Cardiac muscle cell (in vitro differentiated cells and primary cell): ENCODE results near the gene ZKSCAN3. TPM values are rescaled to one million over a fixed set of nuclear protein-coding genes. Genes with fewer than 3 reads are reported as not detected.
"Not testable (repeated sequence)": the region's sequence is repeated elsewhere in the genome, so short reads cannot be mapped to it uniquely, and the experiment has no call there.

Experiments
- DNase-seq, 2 donors: peaks; one replicate each; pipeline versions ENCODE4 v3.0.0 to v3.0.0-alpha.2; 2010 to 2017; ENCODE audit warnings: low read depth in 1 of 2, low spot score in 1 of 2
- H3K27ac ChIP-seq: fragments of 200-600 bp; sonication (generic); 2 replicates; pipeline ENCODE4 v1.5.1; 2016
- H3K27me3 ChIP-seq: fragments of 200-600 bp; sonication (generic); 2 replicates; pipeline ENCODE4 v1.6.0; 2016; ENCODE audit warnings: control low read depth
- H3K36me3 ChIP-seq: fragments of 200-600 bp; sonication (generic); 2 replicates; pipeline ENCODE4 v1.5.1; 2016; ENCODE audit warnings: control low read depth
- H3K4me1 ChIP-seq: fragments of 200-600 bp; sonication (generic); 2 replicates; pipeline ENCODE4 v1.8.1; 2017; ENCODE audit warnings: low read depth, mild to moderate bottlenecking, mixed run types
- H3K4me3 ChIP-seq: fragments of 200-600 bp; sonication (generic); 2 replicates; pipeline ENCODE4 v1.5.1; 2016; ENCODE audit warnings: mild to moderate bottlenecking
- H3K9me3 ChIP-seq: fragments of 200-600 bp; sonication (generic); 2 replicates; pipeline ENCODE4 v1.5.1; 2017; ENCODE audit warnings: low read depth, mild to moderate bottlenecking, control low read depth
- CTCF ChIP-seq: IDR thresholded peaks from 2 replicates; pipeline ENCODE4 v1.5.1; 2012; ENCODE audit warnings: low read depth, mild to moderate bottlenecking, low read length
- polyA plus RNA-seq: library from polyadenylated mRNA; unstranded; fragments of >200 nt; fragmentation: Nextera tagmentation; extraction: Ambion mirVana; gene quantifications from 2 replicates; pipeline ENCODE4 v1.2.1, GENCODE V29; 2016
- total RNA-seq: library from RNA; depleted of rRNA; stranded (reverse); fragments of >200 nt; gene quantifications from 2 replicates; pipeline ENCODE4 v1.2.3, GENCODE V29; 2016

Gene ZKSCAN3
- total and polyA plus RNA-seq, 2 experiments from 2014 or later, result 7.8 to 13.3 TPM

GRCh38 chr6:28400122-28400451 lies 50.3 kb downstream of the ZKSCAN3 start:
- H3K27ac ChIP-seq, result peak overlapping the region; percentile 9
- no peaks in the 10 kb centered on the region for H3K9me3 ChIP-seq
- peaks cover 5% of the 10 kb centered on the region for H3K27me3 ChIP-seq
- peaks cover 6% of the 10 kb centered on the region for H3K4me1 ChIP-seq
- DNase-seq, result no peak
- H3K36me3 ChIP-seq, result peaks cover 7% of the 10 kb centered on the region
- peak overlapping the region; percentile 87 for H3K4me3 ChIP-seq
- no peak for TF ChIP-seq CTCF

- Histone ChIP-seq H3K27me3 (peaks cover 5% of the 10 kb centered on the region), H3K27ac (no peak overlapping the region), H3K9me3 (no peaks in the 10 kb centered on the region), H3K4me3 (no peak overlapping the region), H3K36me3 (peaks cover 7% of the 10 kb centered on the region), H3K4me1 (peaks cover 6% of the 10 kb centered on the region)
- TF ChIP-seq CTCF, result no peak
- peak in 1 of 2 donors; percentile 12 for DNase-seq
Observed at GRCh38 chr6:28401172-28401571, 51.4 kb downstream of the ZKSCAN3 start.

GRCh38 chr6:28402197-28402596 lies 52.5 kb downstream of the ZKSCAN3 start:
- H3K27me3 ChIP-seq, result peaks cover 5% of the 10 kb centered on the region
- no peak for TF ChIP-seq CTCF
- no peak for DNase-seq
- no peaks in the 10 kb centered on the region for H3K9me3 ChIP-seq
- H3K4me3 ChIP-seq, result no peak overlapping the region
- H3K36me3 ChIP-seq, result no peaks in the 10 kb centered on the region
- H3K4me1 ChIP-seq, result peaks cover 6% of the 10 kb centered on the region
- no peak overlapping the region for H3K27ac ChIP-seq

GRCh38 chr6:28403923-28404322 lies 54.2 kb downstream of the ZKSCAN3 start:
- not testable (repeated sequence) for H3K4me3 ChIP-seq, H3K27me3 ChIP-seq, DNase-seq, H3K36me3 ChIP-seq, H3K27ac ChIP-seq, H3K9me3 ChIP-seq, H3K4me1 ChIP-seq

GRCh38 chr6:28407401-28407800 lies 57.7 kb downstream of the ZKSCAN3 start:
- Histone ChIP-seq H3K4me1 (no peaks in the 10 kb centered on the region), H3K36me3 (no peaks in the 10 kb centered on the region), H3K9me3 (no peaks in the 10 kb centered on the region), H3K27me3 (no peaks in the 10 kb centered on the region), H3K4me3 (no peak overlapping the region), H3K27ac (no peak overlapping the region)
- no peak for TF ChIP-seq CTCF
- DNase-seq, result no peak

GRCh38 chr6:28408076-28408802 lies 58.5 kb downstream of the ZKSCAN3 start:
- no peak overlapping the region for H3K27ac ChIP-seq
- no peaks in the 10 kb centered on the region for H3K4me1 ChIP-seq
- H3K27me3 ChIP-seq, result no peaks in the 10 kb centered on the region
- H3K36me3 ChIP-seq, result no peaks in the 10 kb centered on the region
- peak in 1 of 2 donors; percentile 3 for DNase-seq
- no peak overlapping the region for H3K4me3 ChIP-seq
- H3K9me3 ChIP-seq, result no peaks in the 10 kb centered on the region
- no peak for TF ChIP-seq CTCF
